HCT116 (cell line): ENCODE measurements around the gene TYROBP. TPM values are rescaled to one million over a fixed set of nuclear protein-coding genes. Genes with fewer than 3 reads are reported as not detected.

Source experiments
- ATAC-seq: fragments of 200-7000 bp; cut with Tn5 transposase; 2 replicates; pipeline ENCODE4 v1.9.1; 2020; ENCODE audit warnings: mild to moderate bottlenecking, moderate library complexity
- BruUV-seq: library from RNA; stranded (reverse); fragments of 400-500 nt; replicated peaks from 2 replicates; lab custom pipeline; 2021; lab: Mats Ljungman, UMichigan
- CTCF ChIA-PET: fragments of 300-600 bp; sonication (Branson Sonifier 250); formaldehyde crosslinking; loops from one replicate; lab custom pipeline; 2021; ENCODE audit warnings: antibody characterized with exemption; lab: Charles Lee
- POLR2A ChIA-PET: fragments of 300-600, 350-600 bp; sonication (Branson Sonifier 250); formaldehyde crosslinking; loops from one replicate; lab custom pipeline; 2021; ENCODE audit warnings: antibody characterized with exemption; lab: Charles Lee
- RAD21 ChIA-PET, 2 experiments: fragments of 300-600 bp; sonication (Branson Sonifier 250); formaldehyde crosslinking; loops; one replicate each; lab custom pipeline; 2023; ENCODE audit warnings: low total read pairs in 2 of 2; ENCODE audit not compliant: uncharacterized antibody in 2 of 2, unreplicated experiment in 2 of 2, low non-redundant PET in 1 of 2; lab: Charles Lee
- DNase-seq: peaks from one replicate; pipeline ENCODE4 v3.0.0-alpha.2; 2010; ENCODE audit warnings: low read depth, low spot score
- H2AFZ ChIP-seq: fragments of 200-600 bp; shearing (Covaris generic), sonication (generic); 2 replicates; pipeline ENCODE4 v1.6.1; 2017; ENCODE audit warnings: low read depth, mixed run types, mixed read lengths, antibody characterized with exemption, low read length; ENCODE audit not compliant: poor library complexity, severe bottlenecking
- H3K27ac ChIP-seq: 2 replicates; pipeline ENCODE4 v1.5.1; 2012; ENCODE audit warnings: low read depth, low read length
- H3K27me3 ChIP-seq: fragments of 200-600 bp; sonication (generic); 2 replicates; pipeline ENCODE4 v1.6.1; 2016; ENCODE audit warnings: mixed run types, low read length, mixed read lengths; ENCODE audit not compliant: insufficient read depth
- H3K36me3 ChIP-seq, 2 experiments: fragments of 200-500 bp in 1 of 2; fragments of 200-600 bp in 1 of 2; sonication (Bioruptor generic) in 1 of 2; sonication (generic) in 1 of 2; 2 replicates each; pipeline versions ENCODE4 v1.5.1 to v1.6.1; 2014 to 2016; ENCODE audit warnings: low read length in 2 of 2, inconsistent platforms in 1 of 2, mixed read lengths in 1 of 2, mixed run types in 1 of 2; ENCODE audit not compliant: insufficient read depth in 2 of 2, control insufficient read depth in 1 of 2
- H3K4me1 ChIP-seq, 2 experiments: fragments of 200-600 bp in 1 of 2; sonication (generic) in 1 of 2; 2 replicates each; pipeline versions ENCODE4 v1.5.1 to v1.6.1; 2012 to 2017; ENCODE audit warnings: low read length in 2 of 2, inconsistent platforms in 1 of 2, mild to moderate bottlenecking in 1 of 2, mixed read lengths in 1 of 2, mixed run types in 1 of 2, moderate library complexity in 1 of 2; ENCODE audit not compliant: insufficient read depth in 2 of 2, control insufficient read depth in 1 of 2
- H3K4me2 ChIP-seq: fragments of 200-600 bp; sonication (generic); 2 replicates; pipeline ENCODE4 v1.6.1; 2017; ENCODE audit warnings: mixed run types, low read length, mixed read lengths
- H3K4me3 ChIP-seq, 2 experiments: fragments of 200-600 bp in 1 of 2; sonication (generic) in 1 of 2; replicated peaks in 1 of 2; 2 replicates each; pipeline ENCODE4 v1.5.1; 2011 to 2016; ENCODE audit warnings: low read length in 2 of 2, control low read depth in 1 of 2, low read depth in 1 of 2, mild to moderate bottlenecking in 1 of 2, mixed read lengths in 1 of 2, mixed run types in 1 of 2
- H3K79me2 ChIP-seq: fragments of 200-600 bp; sonication (generic); 2 replicates; pipeline ENCODE4 v1.6.1; 2017; ENCODE audit warnings: mild to moderate bottlenecking, mixed run types, low read length, moderate library complexity, mixed read lengths; ENCODE audit not compliant: insufficient read depth
- H3K9ac ChIP-seq: fragments of 200-600 bp; sonication (generic); 2 replicates; pipeline ENCODE4 v1.6.1; 2016; ENCODE audit warnings: low read length, mixed read lengths
- H3K9me2 ChIP-seq: fragments of 200-600 bp; sonication (generic), shearing (Covaris generic); 2 replicates; pipeline ENCODE4 v1.6.1; 2017; ENCODE audit warnings: mixed run types, mild to moderate bottlenecking, moderate library complexity; ENCODE audit not compliant: insufficient read depth
- H3K9me3 ChIP-seq, 2 experiments: fragments of 200-500 bp in 1 of 2; fragments of 200-600 bp in 1 of 2; sonication (Bioruptor generic) in 1 of 2; sonication (generic) in 1 of 2; 2 replicates each; pipeline ENCODE4 v1.6.1; 2014 to 2017; ENCODE audit warnings: low read length in 2 of 2, mixed read lengths in 2 of 2, inconsistent platforms in 1 of 2, low read depth in 1 of 2, mild to moderate bottlenecking in 1 of 2, mixed run types in 1 of 2, moderate library complexity in 1 of 2; ENCODE audit not compliant: control insufficient read depth in 1 of 2, insufficient read depth in 1 of 2
- H4K20me1 ChIP-seq: fragments of 200-600 bp; sonication (generic), shearing (Covaris generic); 2 replicates; pipeline ENCODE4 v1.6.1; 2017; ENCODE audit warnings: mixed run types, mild to moderate bottlenecking, moderate library complexity; ENCODE audit not compliant: insufficient read depth
- EGR1 ChIP-seq: IDR thresholded peaks from 2 replicates; pipeline ENCODE4 v1.6.1; 2012; ENCODE audit warnings: low read depth
- ELF1 ChIP-seq: IDR thresholded peaks from 2 replicates; pipeline ENCODE4 v1.6.1; 2012; ENCODE audit warnings: low read depth, borderline replicate concordance
- FOSL1 ChIP-seq: IDR thresholded peaks from 2 replicates; pipeline ENCODE4 v1.6.1; 2012; ENCODE audit warnings: low read depth
- ZFX ChIP-seq: fragments of 450-650 bp; IDR thresholded peaks from 2 replicates; pipeline ENCODE4 v1.6.1; 2017
- intact Hi-C: fragments of 100-400 bp; cut with micrococcal nuclease; formaldehyde crosslinking; loops from 2 replicates; pipeline ENCODE4 v1.10.0; 2022
- total RNA-seq: library from RNA; stranded (reverse); gene quantifications from one replicate; pipeline ENCODE4 v1.2.1, GENCODE V29; 2021; ENCODE audit not compliant: unreplicated experiment
- TF ChIP-seq, protein P1 (sequence below): IDR thresholded peaks from 2 replicates; pipeline ENCODE4 v1.6.1; 2012; ENCODE audit warnings: low read depth

Gene TYROBP
- total RNA-seq, 1 experiment from 2014 or later, result 0.49 TPM

DNA sequence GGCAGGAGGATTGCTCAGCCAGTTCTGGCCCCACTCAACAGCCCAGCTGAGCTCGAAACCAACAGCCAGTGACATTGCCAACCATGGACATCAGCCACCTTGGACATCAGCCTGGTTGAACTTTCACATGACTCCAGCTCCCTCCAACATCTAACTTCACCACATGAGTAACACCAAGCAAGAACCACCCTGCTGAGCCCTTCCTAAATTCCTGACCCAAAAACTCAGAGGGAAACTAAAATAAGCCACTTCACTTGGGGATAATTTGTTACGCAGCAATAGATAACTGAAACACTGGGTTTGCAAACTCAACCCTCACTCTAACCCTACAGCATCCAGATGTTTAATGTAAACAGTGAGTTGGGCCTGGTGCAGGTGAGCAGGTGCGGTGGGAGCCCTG, 17.4 kb upstream of the TYROBP start (continued):
- TF ChIP-seq, protein P1, sequence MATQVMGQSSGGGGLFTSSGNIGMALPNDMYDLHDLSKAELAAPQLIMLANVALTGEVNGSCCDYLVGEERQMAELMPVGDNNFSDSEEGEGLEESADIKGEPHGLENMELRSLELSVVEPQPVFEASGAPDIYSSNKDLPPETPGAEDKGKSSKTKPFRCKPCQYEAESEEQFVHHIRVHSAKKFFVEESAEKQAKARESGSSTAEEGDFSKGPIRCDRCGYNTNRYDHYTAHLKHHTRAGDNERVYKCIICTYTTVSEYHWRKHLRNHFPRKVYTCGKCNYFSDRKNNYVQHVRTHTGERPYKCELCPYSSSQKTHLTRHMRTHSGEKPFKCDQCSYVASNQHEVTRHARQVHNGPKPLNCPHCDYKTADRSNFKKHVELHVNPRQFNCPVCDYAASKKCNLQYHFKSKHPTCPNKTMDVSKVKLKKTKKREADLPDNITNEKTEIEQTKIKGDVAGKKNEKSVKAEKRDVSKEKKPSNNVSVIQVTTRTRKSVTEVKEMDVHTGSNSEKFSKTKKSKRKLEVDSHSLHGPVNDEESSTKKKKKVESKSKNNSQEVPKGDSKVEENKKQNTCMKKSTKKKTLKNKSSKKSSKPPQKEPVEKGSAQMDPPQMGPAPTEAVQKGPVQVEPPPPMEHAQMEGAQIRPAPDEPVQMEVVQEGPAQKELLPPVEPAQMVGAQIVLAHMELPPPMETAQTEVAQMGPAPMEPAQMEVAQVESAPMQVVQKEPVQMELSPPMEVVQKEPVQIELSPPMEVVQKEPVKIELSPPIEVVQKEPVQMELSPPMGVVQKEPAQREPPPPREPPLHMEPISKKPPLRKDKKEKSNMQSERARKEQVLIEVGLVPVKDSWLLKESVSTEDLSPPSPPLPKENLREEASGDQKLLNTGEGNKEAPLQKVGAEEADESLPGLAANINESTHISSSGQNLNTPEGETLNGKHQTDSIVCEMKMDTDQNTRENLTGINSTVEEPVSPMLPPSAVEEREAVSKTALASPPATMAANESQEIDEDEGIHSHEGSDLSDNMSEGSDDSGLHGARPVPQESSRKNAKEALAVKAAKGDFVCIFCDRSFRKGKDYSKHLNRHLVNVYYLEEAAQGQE, result no peak
- no peak for TF ChIP-seq EGR1
- TF ChIP-seq ZFX, result no peak
- no peak for TF ChIP-seq FOSL1

DNA sequence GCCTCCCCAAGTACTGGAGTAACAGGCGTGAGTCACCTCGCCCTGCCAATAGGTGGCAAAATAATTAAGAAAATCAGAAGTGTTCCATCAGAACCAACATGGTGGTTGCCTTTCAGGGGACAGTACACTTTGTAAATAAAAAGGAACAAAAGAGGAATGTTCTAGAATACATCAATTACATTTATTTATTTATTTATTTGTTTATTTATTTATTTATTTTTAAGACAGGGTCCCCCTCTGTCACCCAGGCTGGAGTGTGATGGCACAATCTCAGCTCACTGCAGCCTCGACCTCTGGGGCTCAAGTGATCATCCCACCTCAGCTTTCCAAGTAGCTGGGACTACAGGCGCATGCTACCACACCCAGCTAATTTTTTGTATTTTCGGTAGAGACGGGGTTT, 12.9 kb upstream of the TYROBP start:
- no peak for TF ChIP-seq ELF1
- TF ChIP-seq, protein P1, result no peak
- Histone ChIP-seq H3K4me2 (no peak overlapping the region), H3K27me3 (no peaks in the 10 kb centered on the region), H3K4me1 (no peaks in the 10 kb centered on the region), H3K79me2 (no peaks in the 10 kb centered on the region), H3K9me2 (no peaks in the 10 kb centered on the region), H3K9ac (no peak overlapping the region), H2AFZ (no peak overlapping the region), H3K4me3 (no peak overlapping the region), H4K20me1 (no peaks in the 10 kb centered on the region), H3K36me3 (no peaks in the 10 kb centered on the region), H3K27ac (no peak overlapping the region), H3K9me3 (no peaks in the 10 kb centered on the region)
- ChIA-PET CTCF (interaction anchor here (1.5 kb wide), 1 partner anchor 10 kb away, joined by 7 read pairs; no protein-coding TSS in a partner anchor), POLR2A (interaction anchor here (0.9 kb wide), 1 partner anchor 10 kb away, joined by 3 read pairs; no protein-coding TSS in a partner anchor), RAD21 (no interaction called here)
- no TSS peak for BruUV-seq
- ATAC-seq, result no peak
- intact Hi-C loops, result no loop called here
- no peak for DNase-seq
